Activated CD8-positive, alpha-beta memory T cell treated with anti-CD3 and anti-CD28 coated beads, Interleukin-2, amount 50 U/mL, for 1 hour (primary cell): ENCODE data around the gene NKAIN2.
"Not testable (repeated sequence)": the region's sequence is repeated elsewhere in the genome, so short reads cannot be mapped to it uniquely, and the experiment has no call there.

Experiments used
- DNase-seq: peaks from one replicate; pipeline ENCODE4 v3.0.0-alpha.2; 2020; ENCODE audit errors: extremely low read depth

Gene NKAIN2

DNA sequence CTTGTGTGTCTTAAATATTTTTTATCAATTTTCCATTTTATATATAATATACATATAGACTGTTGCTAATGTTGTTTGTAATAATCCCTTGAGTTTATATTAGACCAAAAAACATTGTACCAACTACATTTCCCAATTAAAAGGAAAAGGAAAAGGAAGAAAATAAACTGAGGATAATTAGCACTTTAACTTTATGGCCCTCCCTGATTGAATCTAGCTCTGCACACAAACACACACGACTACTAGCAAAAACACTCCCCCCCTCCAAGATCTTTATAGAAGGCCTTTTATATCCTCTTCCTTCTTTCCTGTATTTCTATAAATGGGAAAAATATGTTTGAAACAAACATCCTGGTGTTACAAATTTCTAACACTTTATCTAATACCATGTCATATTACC is 276.8 kb downstream of the NKAIN2 start:
- DNase-seq, result no peak

DNA sequence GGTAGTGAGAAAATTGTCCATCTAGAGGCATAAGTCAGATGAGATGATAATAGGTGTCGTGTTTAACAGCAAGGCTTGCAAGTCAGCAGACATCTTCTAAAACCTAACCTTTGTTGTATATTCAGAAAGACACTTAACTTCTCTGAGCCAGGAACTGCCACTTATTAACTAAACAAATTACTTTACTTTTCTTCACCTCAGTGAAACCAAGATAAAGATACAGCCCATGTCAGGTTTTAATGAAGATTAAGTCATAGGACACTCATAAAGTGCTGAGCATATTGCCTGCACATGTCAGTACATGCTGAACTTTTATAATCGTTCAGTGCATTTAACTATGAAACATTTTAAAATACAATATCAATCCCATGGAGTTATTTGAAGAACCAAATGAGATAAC is 286.8 kb downstream of the NKAIN2 start:
- DNase-seq, result no peak

DNA sequence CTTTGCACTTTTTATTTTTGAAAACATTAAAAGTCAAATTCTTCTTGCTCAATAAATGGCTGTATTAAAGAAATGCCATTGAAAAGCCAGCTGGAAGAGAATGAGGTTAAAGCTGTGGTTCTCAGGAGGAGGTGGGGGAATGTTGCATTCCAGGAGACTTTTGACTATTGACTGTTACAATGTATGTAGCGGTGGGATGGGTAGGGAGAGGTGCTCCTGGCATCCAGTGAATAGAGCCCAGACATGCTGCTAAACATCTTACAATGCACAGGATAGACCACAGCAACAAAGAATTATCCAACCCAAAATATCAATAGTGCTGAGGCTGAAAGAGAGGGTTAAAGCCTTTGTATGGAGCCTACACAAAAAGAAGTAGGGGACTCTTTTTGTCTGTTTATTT is 295.9 kb downstream of the NKAIN2 start:
- DNase-seq, result no peak

DNA sequence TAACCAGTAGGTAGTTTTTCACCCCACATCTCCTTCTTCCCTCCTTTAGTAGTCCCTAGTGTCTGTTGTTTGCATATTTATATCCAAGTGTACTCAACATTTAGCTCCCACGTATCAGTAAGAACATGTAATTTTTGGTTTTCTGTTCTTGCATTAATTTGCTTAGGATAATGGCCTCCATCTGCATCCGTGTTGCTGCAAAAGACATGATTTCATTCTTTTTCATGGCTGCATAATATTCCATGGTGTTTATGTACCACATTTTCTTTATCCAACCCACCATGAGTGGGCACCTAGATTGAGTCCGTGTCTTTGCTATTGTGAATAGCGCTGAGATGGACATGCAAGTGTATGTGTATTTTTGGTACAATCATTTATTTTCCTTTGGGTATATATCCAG is 306.8 kb downstream of the NKAIN2 start:
- no peak for DNase-seq

DNA sequence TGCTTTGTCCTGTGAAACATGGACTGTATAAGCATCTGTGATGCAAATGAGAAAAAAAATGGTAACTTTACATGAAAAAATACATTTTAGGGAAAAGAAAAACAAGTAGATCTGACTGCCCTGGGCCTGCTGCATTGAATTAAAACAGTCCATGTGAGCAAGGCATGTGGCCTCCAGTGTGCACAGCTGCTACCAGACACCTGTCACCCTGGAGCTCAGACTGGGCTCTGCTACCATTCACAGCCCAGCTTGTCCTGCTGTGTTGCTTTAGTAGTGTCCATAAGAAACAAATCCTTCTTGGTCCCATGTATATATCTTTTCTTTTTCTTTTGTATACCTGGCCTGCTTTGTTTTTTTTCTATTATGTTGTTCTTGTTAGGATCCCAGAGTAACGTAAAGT is 315.9 kb downstream of the NKAIN2 start:
- DNase-seq, result no peak

DNA sequence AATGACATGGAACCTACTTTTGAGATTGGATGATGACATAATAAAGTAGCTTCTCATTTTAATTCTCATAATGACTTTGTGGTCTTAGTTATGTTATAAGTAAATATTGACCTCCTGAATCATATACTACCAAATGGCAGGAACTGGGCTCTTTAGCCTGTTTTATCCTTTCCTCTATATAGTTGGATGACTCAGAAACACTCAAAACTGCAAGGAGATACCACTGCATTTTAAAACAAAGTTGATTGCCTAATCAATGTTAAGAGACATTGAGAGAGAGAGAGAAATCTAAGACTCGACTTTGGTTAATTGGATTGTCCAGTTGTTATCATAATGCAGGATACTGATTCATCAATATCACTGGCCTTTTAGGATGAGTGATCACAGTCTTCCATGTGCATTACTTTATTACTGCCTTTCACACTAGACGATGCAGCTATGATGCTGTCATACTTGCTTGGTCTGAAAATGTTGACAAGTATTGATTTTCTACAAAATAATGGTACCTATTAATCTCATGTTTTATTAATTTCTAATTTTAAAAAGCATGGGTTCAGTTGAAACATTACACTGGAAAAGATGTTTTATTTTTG is 320.0 kb downstream of the NKAIN2 start:
- DNase-seq, result no peak

DNA sequence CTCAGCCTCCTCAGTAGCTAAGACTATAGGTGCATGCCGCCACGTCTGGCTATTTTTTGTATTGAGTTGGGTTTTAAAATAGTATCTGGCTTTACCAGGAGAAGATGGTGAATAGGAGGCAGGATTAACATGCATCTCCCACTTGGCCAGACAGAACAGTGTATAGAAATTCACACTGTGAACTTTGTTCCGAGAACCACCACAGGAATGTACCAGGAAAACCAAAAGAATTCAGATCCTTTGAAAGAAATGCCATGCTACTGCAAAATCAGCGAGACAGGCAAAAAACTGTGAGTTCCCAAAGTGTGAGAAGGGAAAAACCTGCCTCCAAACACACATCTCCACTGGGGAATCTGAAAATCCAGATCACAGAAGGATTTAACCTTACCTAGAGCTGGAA is 327.6 kb downstream of the NKAIN2 start:
- no peak for DNase-seq

DNA sequence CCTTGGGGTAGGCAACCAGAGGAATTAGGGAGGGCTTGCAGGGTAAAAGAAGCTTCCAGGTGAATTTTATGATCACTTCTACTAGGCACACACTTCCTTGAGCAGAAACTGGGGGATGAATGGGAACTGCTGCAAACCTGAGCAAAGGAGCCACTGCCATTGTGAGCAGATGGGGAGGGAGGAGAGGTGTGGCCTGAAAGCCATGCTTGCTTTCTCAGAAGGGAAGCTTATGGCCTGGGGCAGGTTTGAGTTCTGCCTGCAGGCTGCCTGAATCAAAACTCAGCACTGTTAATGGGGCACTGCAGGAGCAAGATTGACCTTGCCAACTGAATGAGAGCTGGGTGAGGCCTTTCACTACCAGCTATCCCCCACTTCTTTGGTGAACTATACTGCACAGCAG is 328.1 kb downstream of the NKAIN2 start:
- no peak for DNase-seq

DNA sequence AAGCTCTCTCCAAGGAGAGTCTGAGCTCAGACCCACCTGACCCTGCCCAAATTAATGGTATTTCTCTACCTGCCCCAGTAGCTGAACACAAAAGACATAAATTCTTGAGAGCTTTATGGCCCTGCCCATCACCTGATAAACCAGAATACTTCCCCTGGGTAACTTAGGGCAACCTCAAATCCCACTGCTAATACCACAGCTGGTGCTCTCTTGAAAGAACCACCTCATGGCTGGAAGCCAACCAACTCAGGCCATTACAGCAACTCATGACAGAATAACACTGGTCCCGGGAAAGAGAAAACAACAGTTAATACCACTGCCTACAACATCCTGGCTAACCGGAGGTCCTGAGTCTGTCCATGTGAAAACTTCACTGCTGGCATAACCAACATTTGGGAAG is 328.6 kb downstream of the NKAIN2 start:
- DNase-seq, result no peak

DNA sequence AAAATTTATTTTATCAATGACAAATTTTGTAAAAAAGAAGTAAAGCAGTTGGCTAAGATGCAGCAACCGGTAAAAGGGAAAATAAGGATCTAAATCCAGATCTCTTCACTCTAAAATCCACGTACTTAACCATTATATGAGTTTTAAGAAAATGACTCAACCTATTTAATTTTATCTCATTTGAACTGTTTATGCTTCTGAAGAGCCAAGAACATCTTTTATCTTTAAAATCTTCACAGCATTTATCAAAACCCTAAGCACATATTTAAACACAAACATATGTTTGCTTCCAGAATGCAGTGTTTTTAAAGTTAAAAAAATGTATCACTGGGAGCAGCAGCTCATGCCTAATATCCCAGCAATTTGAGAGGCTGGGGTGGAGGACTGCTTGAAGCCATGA is 339.2 kb downstream of the NKAIN2 start:
- no peak for DNase-seq

DNA sequence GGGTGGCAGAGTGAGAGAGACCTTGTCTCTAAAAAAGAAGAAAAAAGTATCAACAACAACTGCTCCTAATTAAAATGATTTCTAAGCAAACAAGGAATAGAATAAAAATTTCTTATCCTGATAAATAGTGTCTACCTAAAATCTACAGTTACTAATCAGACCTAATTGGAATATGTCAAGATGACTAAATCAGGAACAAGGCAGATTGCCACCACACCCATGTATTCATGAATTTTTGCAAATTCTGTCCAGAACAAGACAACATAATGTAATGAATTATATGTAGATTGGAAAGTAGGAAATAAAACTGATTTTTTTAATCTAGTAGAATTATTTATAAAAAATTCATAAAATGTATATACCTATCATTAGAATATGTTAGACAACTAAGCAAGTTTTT is 339.8 kb downstream of the NKAIN2 start:
- no peak for DNase-seq

DNA sequence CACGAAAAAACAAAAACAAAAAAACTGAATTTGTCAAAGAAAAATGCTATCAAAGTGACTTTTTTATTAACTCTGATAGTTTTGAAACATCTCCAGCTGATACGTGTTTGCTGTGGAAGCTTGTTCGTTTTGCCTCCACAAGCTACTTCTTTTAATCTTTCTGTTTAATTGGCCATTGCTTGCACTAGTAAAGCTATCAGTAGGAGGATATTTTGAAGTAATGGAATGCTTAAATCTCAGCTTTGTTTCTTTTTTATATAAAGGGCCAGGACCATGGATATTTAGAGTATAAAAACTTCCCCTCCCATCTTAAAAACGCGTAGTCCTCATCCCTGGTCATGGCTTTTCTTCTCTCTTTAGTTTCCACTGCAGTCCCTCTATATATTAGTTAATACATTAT is 344.0 kb downstream of the NKAIN2 start:
- no peak for DNase-seq

DNA sequence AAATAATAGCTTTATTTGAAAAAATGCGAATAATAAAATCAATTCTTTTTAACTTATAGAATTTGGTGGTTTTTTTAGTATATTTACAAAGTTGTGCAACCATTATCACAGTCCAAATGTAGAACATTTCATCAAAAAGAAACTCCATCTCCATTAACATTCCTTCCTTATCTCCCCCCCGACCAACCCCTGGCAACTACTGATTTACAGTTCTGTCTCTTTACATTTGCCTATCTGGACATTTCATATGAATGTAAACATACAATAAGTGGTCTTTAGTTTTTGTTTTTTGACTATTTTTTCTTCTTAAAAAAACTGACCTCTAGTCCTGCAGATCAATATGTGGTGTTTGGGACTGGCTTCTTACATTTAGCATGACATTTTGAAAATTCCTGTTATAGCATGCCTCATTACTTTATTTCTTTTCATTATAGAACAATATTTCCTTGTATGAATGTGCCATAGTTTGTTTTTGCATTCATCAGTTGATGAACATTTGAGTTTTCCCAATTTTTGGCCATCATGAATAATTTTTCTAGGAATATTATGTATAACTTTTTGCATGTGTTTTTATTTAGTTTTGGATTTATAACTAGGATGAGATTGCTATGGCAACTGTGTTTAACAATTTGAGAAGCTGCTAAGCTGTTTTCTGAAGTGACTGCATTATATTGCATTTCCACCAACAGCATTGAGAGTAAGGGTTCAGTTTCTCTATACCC is 344.7 kb downstream of the NKAIN2 start:
- DNase-seq, result no peak

DNA sequence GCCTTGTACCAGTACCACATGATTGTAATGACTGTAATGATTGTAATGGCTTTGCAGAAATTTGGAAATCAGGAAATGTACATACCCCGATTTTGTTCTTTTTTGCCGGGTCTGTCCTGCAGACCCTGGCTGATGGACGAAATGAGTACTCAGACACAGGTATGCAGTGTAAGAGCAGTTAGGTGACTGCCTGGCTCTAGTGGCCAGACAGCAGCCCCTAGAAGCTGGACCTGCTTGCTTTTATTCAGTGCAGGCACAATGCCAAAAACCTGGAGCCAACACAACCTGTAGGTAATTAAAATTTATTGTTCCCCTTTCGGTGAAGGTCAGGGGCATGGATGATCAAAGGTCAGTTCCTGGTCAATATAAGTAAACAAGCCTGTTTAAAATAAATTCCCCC is 346.0 kb downstream of the NKAIN2 start:
- no peak for DNase-seq

DNA sequence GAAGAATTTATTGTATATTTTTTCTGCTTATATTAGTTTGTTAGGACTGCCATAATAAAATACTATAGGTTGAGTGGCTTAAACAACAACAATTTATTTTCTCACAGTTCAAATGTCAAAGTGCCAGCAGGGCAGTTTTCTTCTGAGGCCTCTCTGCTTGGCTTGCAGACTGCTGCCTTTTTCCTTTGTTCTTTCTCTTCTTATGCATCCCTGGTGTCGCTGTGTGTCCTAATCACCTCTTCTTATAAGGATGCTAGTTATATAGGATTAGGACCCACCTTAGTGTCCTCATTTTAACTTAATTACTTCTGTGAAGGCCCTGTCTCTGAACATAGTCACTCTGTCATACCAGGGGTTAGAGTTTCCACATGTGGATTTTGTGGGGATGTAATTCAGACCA is 354.4 kb downstream of the NKAIN2 start:
- DNase-seq, result no peak

DNA sequence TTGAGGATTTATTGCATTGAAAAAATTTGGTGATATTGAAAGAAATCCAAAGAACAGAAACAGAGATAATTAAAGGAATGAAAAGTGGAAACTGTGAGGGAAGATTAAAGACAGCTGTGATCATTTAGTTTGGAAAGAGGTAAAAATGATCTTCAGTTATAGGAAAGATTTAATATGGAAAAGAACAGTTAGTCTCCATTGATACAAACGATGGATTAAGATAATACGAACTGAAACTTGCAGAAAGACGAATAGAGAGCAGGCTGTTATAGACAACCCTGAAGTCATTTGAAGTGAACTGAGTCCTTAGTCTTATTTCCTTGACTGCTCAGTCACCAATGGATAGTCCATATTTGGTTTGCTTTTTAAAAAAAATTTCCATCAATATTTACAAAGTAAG is 360.0 kb downstream of the NKAIN2 start:
- no peak for DNase-seq

DNA sequence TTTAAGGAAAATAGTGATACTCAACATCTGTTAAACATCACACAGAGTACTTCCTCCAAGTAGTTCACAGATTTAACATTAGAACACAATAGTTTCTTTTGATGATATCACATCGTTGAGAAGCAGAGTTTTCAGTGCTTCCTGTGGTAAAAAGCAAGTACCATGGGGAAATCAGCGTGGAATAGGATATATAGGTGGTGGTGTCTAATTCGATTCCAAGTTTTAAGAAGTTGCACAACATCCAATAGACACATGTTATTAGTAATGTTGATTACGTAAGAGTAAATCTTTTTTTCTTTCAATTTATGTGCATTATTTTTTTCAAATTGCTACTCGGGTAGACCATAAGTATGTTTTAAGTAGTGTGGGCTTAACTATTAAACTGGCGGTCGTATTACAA is 360.7 kb downstream of the NKAIN2 start:
- DNase-seq, result no peak

DNA sequence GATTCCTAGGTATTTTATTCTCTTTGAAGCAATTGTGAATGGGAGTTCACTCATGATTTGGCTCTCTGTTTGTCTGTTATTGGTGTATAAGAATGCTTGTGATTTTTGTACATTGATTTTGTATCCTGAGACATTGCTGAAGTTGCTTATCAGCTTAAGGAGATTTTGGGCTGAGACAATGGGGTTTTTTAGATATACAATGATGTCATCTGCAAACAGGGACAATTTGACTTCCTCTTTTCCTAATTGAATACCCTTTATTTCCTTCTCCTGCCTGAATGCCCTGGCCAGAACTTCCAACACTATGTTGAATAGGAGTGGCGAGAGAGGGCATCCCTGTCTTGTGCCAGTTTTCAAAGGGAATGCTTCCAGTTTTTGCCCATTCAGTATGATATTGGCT is 363.6 kb downstream of the NKAIN2 start:
- DNase-seq, result not testable (repeated sequence)

DNA sequence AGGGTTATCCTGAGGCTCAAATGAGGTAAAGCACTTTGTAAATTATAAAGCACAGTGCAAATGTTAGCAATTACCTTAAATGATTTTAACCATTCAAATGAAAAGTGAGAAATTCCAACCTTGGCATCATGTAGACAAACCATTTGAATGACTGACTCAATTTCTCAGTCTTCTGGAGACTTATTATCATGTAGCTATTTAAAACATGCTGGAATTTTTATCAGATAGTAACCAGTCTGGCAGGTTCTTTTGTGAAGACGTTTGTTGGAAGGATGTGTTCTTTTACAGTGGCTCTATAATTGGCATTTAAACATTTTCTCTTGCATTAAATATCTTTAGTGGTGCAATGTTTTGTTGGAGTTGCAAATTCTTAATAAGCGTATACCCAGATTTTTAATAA is 386.6 kb downstream of the NKAIN2 start:
- no peak for DNase-seq

DNA sequence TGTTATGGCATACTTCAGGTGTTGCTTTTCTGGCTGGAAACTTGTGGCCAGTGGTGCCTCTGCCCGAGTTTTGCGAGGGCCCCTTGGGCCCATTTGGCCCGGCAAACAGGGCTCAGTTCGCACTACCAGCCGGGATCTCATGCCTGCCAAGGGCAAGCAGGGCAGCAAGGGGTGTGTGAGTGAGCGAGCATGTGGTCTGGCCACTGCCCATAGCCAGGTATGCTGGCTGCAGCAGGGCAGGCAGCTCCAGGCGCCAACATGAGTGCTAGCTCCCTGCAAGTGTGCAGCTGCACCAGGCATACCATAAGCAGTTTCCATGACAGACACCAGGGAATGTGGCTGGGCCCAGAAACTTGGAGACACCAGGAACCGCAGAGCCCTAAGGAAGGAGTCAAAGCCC is 389.5 kb downstream of the NKAIN2 start:
- no peak for DNase-seq

DNA sequence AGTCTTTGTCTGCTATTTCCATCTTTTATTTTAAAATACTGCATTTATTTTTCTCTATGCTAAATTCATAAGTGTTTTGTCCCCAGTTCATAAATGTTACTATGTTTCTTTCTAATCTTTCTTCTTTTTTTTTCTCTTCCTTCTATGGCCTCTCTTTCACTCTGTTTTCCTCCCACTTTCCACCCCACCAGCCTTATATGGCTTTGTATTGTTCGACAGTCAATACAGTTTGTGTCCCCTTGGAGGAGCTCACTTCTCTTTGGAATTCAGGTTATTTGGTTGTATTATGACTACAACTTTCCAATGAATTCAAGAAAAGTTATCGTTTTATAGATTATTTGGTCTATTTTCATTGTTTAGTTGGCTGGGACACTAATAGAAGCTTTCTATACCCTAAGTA is 393.5 kb downstream of the NKAIN2 start:
- DNase-seq, result no peak

DNA sequence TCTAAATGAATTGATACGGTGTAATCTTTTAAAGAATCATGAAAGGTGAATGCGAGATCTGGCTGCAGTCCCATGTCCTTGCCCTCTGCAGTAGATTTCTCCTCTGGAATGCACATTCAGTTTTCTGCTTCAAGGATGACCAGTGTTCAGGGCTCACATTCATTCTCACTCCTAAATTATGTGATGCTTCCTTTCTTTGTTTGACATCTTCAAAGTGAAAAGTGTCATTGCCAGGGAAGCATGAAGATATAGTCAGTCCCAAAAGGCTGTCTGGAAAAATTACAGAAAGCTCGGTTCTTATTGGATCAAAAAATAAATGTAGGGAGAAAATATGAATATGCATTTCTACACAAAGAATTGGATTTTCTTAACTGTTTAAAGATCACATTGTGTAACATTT is 395.6 kb downstream of the NKAIN2 start:
- no peak for DNase-seq

DNA sequence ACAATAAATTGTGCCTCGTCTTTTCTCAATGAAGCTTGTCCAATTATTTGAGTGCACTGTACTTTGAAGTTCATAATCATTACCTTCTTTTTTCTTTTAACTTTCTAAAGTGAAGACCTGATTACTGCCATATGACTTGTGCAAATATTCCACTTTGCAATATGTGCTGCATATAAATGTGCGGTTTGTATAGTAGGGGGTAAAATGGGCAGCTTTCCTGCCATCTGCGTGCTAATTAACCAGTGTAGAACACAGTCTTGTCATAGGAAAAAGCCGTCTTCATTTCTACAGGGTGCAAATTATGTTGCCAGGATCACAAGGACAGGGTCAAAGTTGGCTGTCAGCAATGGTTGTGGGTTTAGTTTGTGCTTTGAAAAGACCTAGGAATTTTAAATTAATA is 397.0 kb downstream of the NKAIN2 start:
- no peak for DNase-seq
